Endothelial cell of umbilical vein (primary cell): ENCODE results near the gene CELF1. TPM values are rescaled to one million over a fixed set of nuclear protein-coding genes. Genes with fewer than 3 reads are reported as not detected.
"Not testable (repeated sequence)": the region's sequence is repeated elsewhere in the genome, so short reads cannot be mapped to it uniquely, and the experiment has no call there.

Experiments used
- BruUV-seq: library from RNA; stranded (reverse); fragments of 400-500 nt; replicated peaks from 2 replicates; lab custom pipeline; 2021; lab: Mats Ljungman, UMichigan
- CTCF ChIA-PET: fragments of 300-600, 350-600 bp; sonication (Branson Sonifier 250); formaldehyde crosslinking; loops from one replicate; lab custom pipeline; 2021; ENCODE audit warnings: antibody characterized with exemption, inconsistent platforms; lab: Charles Lee
- POLR2A ChIA-PET: fragments of 300-600, 350-600 bp; sonication (Branson Sonifier 250); formaldehyde crosslinking; loops from one replicate; lab custom pipeline; 2021; ENCODE audit warnings: antibody characterized with exemption, inconsistent platforms; lab: Charles Lee
- DNase-seq: peaks from one replicate; pipeline ENCODE4 v3.0.0-alpha.2; 2011; ENCODE audit warnings: low read depth, low spot score
- FAIRE-seq: peaks from 2 replicates; lab custom pipeline; 2011; peaks lifted over from hg19 to GRCh38; lab: Jason Lieb, UNC
- H2AFZ ChIP-seq: 2 replicates; pipeline ENCODE4 v1.6.0; 2012; ENCODE audit warnings: low read depth, low read length, control low read depth, inconsistent platforms
- H3K27ac ChIP-seq: 2 replicates; pipeline ENCODE4 v1.5.1; 2011; ENCODE audit warnings: low read depth, mild to moderate bottlenecking, control low read depth, low read length, moderate library complexity; ENCODE audit not compliant: insufficient read depth
- H3K27me3 ChIP-seq, 2 experiments: 2 replicates each; pipeline versions ENCODE4 v1.6.0 to v1.6.1; 2011; ENCODE audit warnings: low read length in 2 of 2, mixed read lengths in 1 of 2; ENCODE audit not compliant: control insufficient read depth in 2 of 2, insufficient read depth in 2 of 2
- H3K36me3 ChIP-seq, 2 experiments: 2 replicates in 1 of 2; 3 replicates in 1 of 2; pipeline ENCODE4 v1.5.1; 2011; ENCODE audit warnings: low read length in 2 of 2, mild to moderate bottlenecking in 1 of 2, moderate library complexity in 1 of 2; ENCODE audit not compliant: control insufficient read depth in 2 of 2, insufficient read depth in 2 of 2; ENCODE audit errors: extremely low read depth in 1 of 2
- H3K4me1 ChIP-seq: 3 replicates; pipeline ENCODE4 v1.5.1; 2011; ENCODE audit warnings: mild to moderate bottlenecking, low read length; ENCODE audit not compliant: control insufficient read depth, insufficient read depth; ENCODE audit errors: extremely low read depth
- H3K4me2 ChIP-seq: 2 replicates; pipeline ENCODE4 v1.6.1; 2011; ENCODE audit warnings: low read length, control low read depth, mixed read lengths; ENCODE audit not compliant: insufficient read depth
- H3K4me3 ChIP-seq, 3 experiments: fragments of 200-600 bp in 1 of 3; sonication (generic), shearing (Covaris generic) in 1 of 3; replicated peaks in 1 of 3; 2 replicates each; pipeline ENCODE4 v1.5.1; 2011 to 2016; ENCODE audit warnings: control low read depth in 3 of 3, low read length in 3 of 3, mild to moderate bottlenecking in 2 of 3, inconsistent platforms in 1 of 3, low read depth in 1 of 3, moderate library complexity in 1 of 3; ENCODE audit not compliant: insufficient read depth in 1 of 3
- H3K79me2 ChIP-seq: 2 replicates; pipeline ENCODE4 v1.6.0; 2012; ENCODE audit warnings: low read length, inconsistent platforms; ENCODE audit not compliant: control insufficient read depth, insufficient read depth
- H3K9ac ChIP-seq: replicated peaks from 2 replicates; pipeline ENCODE3; 2011; ENCODE audit warnings: low read length, control low read depth; ENCODE audit not compliant: insufficient read depth; ENCODE audit errors: extremely low read depth
- H3K9me1 ChIP-seq: replicated peaks from 3 replicates; pipeline ENCODE4 v1.6.0; 2011; ENCODE audit warnings: mild to moderate bottlenecking, low read length; ENCODE audit not compliant: control insufficient read depth, insufficient read depth; ENCODE audit errors: extremely low read depth
- H3K9me3 ChIP-seq: replicated peaks from 2 replicates; pipeline ENCODE4 v1.5.1; 2012; ENCODE audit warnings: low read length, inconsistent platforms; ENCODE audit not compliant: control insufficient read depth, insufficient read depth
- H4K20me1 ChIP-seq: replicated peaks from 2 replicates; pipeline ENCODE3; 2011; ENCODE audit warnings: mild to moderate bottlenecking, low read length; ENCODE audit not compliant: control insufficient read depth, insufficient read depth; ENCODE audit errors: extremely low read depth
- CTCF ChIP-seq, 2 donors: IDR thresholded peaks; 1 replicate in 1 of 2; 2 replicates in 1 of 2; pipeline ENCODE4 v1.5.1; 2011; ENCODE audit warnings: low read length in 2 of 2, mild to moderate bottlenecking in 2 of 2, moderate library complexity in 2 of 2, control low read depth in 1 of 2, inconsistent platforms in 1 of 2, low read depth in 1 of 2; ENCODE audit not compliant: insufficient read depth in 1 of 2; ENCODE audit errors: extremely low read depth in 1 of 2
- EZH2 ChIP-seq: IDR thresholded peaks from 2 replicates; pipeline ENCODE4 v1.6.1; 2012; ENCODE audit warnings: borderline replicate concordance, low read depth, mild to moderate bottlenecking, moderate library complexity, low read length, inconsistent platforms; ENCODE audit not compliant: severe bottlenecking
- FOS ChIP-seq: IDR thresholded peaks from 2 replicates; pipeline ENCODE4 v1.6.1; 2011; ENCODE audit warnings: mild to moderate bottlenecking, low read length, moderate library complexity, borderline replicate concordance; ENCODE audit not compliant: insufficient read depth
- GATA2 ChIP-seq: IDR thresholded peaks from 2 replicates; pipeline ENCODE4 v1.7.0; 2011; ENCODE audit warnings: low read depth, mild to moderate bottlenecking, moderate library complexity, mixed read lengths, low read length; ENCODE audit not compliant: insufficient read length, insufficient read depth
- JUN ChIP-seq: IDR thresholded peaks from 2 replicates; pipeline ENCODE4 v1.6.1; 2011; ENCODE audit warnings: borderline replicate concordance, low read depth; ENCODE audit not compliant: insufficient read length, insufficient read depth
- MAX ChIP-seq: IDR thresholded peaks from 2 replicates; pipeline ENCODE4 v1.6.1; 2011; ENCODE audit not compliant: insufficient read depth, insufficient read length
- MYC ChIP-seq: IDR thresholded peaks from one replicate; pipeline ENCODE4 v1.6.1; 2011; ENCODE audit warnings: mild to moderate bottlenecking, low read depth, low read length
- POLR2A ChIP-seq: IDR thresholded peaks from 2 replicates; pipeline ENCODE4 v1.6.1; 2012; ENCODE audit warnings: low read depth, mild to moderate bottlenecking, control low read depth, low read length
- POLR2AphosphoS5 ChIP-seq: IDR thresholded peaks from 2 replicates; pipeline ENCODE4 v1.6.1; 2012; ENCODE audit warnings: low read depth, mild to moderate bottlenecking, control low read depth, low read length, moderate library complexity; ENCODE audit not compliant: insufficient read depth
- dilution Hi-C: fragments of 300-500 bp; cut with MboI; formaldehyde crosslinking; loops from one replicate; pipeline ENCODE4 v1.15.0; 2019; ENCODE audit warnings: low sequenced_read_pairs; ENCODE audit not compliant: extremely low pct_ligation_motif_present
- intact Hi-C: fragments of 100-400 bp; cut with micrococcal nuclease; formaldehyde crosslinking; loops from one replicate; pipeline ENCODE4 v1.10.0; 2022
- polyA plus RNA-seq, 4 experiments: library from polyadenylated mRNA; depleted of rRNA in 3 of 4; stranded (reverse) in 3 of 4; unstranded in 1 of 4; fragments of >200 nt; gene quantifications; 2 replicates each; pipeline versions ENCODE4 v1.2.1 to v1.2.3, GENCODE V29; 2011 to 2012; ENCODE audit warnings: missing spikeins in 1 of 4
- total RNA-seq: library from RNA; stranded (reverse); gene quantifications from 2 replicates; pipeline ENCODE4 v1.2.3, GENCODE V29; 2021

The CELF1 gene
- total and polyA plus RNA-seq, 2 donors (not counting 3 experiments of a cell fraction or from before 2014, with no cell fraction given): 66.3 to 120 TPM

- H3K9me1 ChIP-seq: no peaks in the 10 kb centered on the region
- H3K9ac ChIP-seq: no peak overlapping the region
- H3K4me3 ChIP-seq: no peak overlapping the region
- DNase-seq: no peak
- no peaks in the 10 kb centered on the region for H3K4me1 ChIP-seq
- peaks cover 10% of the 10 kb centered on the region for H4K20me1 ChIP-seq
- no peak for FAIRE-seq
- ChIA-PET CTCF (interaction anchor here (1.5 kb wide), 1 partner anchor 20 kb away, joined by 4 read pairs; no protein-coding TSS in a partner anchor), POLR2A (no interaction called here)
- BruUV-seq: no TSS peak
- dilution Hi-C loops: no loop called here
- H3K4me2 ChIP-seq: no peak overlapping the region
- no peak overlapping the region for H2AFZ ChIP-seq
- H3K27ac ChIP-seq: no peak overlapping the region
- no peak for TF ChIP-seq POLR2AphosphoS5
- no peak for TF ChIP-seq FOS
- TF ChIP-seq MAX: no peak
- no peak for TF ChIP-seq CTCF (IDR thresholded peaks at IDR 0.05; ENCODE audit: extremely low read depth in 1 of 2, insufficient read depth in 1 of 2, low read depth in 1 of 2, low read length in 2 of 2)
- TF ChIP-seq MYC: no peak
- no peak for TF ChIP-seq JUN
- TF ChIP-seq GATA2: no peak
- no peak for TF ChIP-seq POLR2A
- no peak for TF ChIP-seq EZH2
- intact Hi-C loops: no loop called here
- H3K9me3 ChIP-seq: no peaks in the 10 kb centered on the region
- H3K36me3 ChIP-seq: no peaks in the 10 kb centered on the region
- peaks cover 99% of the 10 kb centered on the region for H3K79me2 ChIP-seq
- H3K27me3 ChIP-seq: no peaks in the 10 kb centered on the region
Observed at GRCh38 chr11:47531666-47532065, 21.3 kb downstream of the CELF1 start.

GRCh38 chr11:47530721-47531120, 22.2 kb downstream of the CELF1 start:
- H3K36me3 ChIP-seq, dilution Hi-C loops, POLR2A ChIA-PET: not testable (repeated sequence)

More at GRCh38 chr11:47530721-47531120, 22.2 kb downstream of the CELF1 start:
- BruUV-seq, H3K4me3 ChIP-seq, H2AFZ ChIP-seq, H3K9me3 ChIP-seq, CTCF ChIA-PET, H4K20me1 ChIP-seq, intact Hi-C loops, H3K27me3 ChIP-seq, H3K9ac ChIP-seq, H3K9me1 ChIP-seq, H3K4me2 ChIP-seq, H3K27ac ChIP-seq, H3K4me1 ChIP-seq, FAIRE-seq, DNase-seq: not testable (repeated sequence)
- H3K79me2 ChIP-seq: peaks cover 99% of the 10 kb centered on the region
